Measurements from ENCODE around the gene NPHS1. TPM values are rescaled to one million over a fixed set of nuclear protein-coding genes. Genes with fewer than 3 reads are reported as not detected.
A peak's percentile ranks its signal among the peaks of the same experiment; 100 is the strongest.

Gene NPHS1
- total and polyA plus RNA-seq, 7 experiments from 2014 or later, result 0.30 to 0.51 TPM; not detected in 5

- intact Hi-C loops (cut with micrococcal nuclease), result loop anchor here (5.0 kb wide), 2 partner anchors 168 to 192 kb away; partner anchors contain the start of genes THAP8 (in 1 of the 2) and WDR62 (in 1 of the 2)
- H3K4me1 ChIP-seq (ENCODE audit: control insufficient read depth in 2 of 2, insufficient read depth in 2 of 2, low read length in 2 of 2), result peaks cover 4 to 9% of the 10 kb centered on the region in 2 donors
- Mint-ChIP-seq H3K4me3 (no peak overlapping the region), H3K9me3 (no peaks in the 10 kb centered on the region), H3K27ac (peak overlapping the region in 4 of 9 donors; percentile 25 to 67 (median 49)), H3K27me3 (peaks cover 6 to 10% (median 9%) of the 10 kb centered on the region in 5 donors), H3K4me1 (peaks cover 11 to 20% (median 13%) of the 10 kb centered on the region in 7 donors), H3K36me3 (peaks cover 9 to 19% (median 13%) of the 10 kb centered on the region in 5 donors)
- ATAC-seq (no peak), DNase-seq (no peak)
- no peak overlapping the region for H3K4me3 ChIP-seq (ENCODE audit: low read length)
- peaks cover 4 to 20% (median 9%) of the 10 kb centered on the region in 3 experiments for H3K36me3 ChIP-seq (ENCODE audit: control insufficient read depth in 2 of 3, insufficient read depth in 3 of 3, low read length in 3 of 3)
- peaks cover 4 to 6% of the 10 kb centered on the region in 2 donors for H3K27me3 ChIP-seq (ENCODE audit: control insufficient read depth in 2 of 2, insufficient read depth in 2 of 2, low read length in 2 of 2)
- ChIA-PET CTCF (interaction anchor here (0.7 to 4.7 kb wide), 5 partner anchors 14 to 187 kb away, joined by 4 to 52 read pairs (median 6); no protein-coding TSS in a partner anchor), POLR2A (interaction anchor here (0.7 to 5.6 kb wide), 11 partner anchors 9 to 1713 kb away, joined by 3 to 49 read pairs (median 4); no protein-coding TSS in a partner anchor)
- no peaks in the 10 kb centered on the region for H3K9me3 ChIP-seq (ENCODE audit: control insufficient read depth in 2 of 3, low read length in 3 of 3)
- peak overlapping the region; percentile 14 for H3K27ac ChIP-seq (ENCODE audit: low read depth, low read length)
Observed at GRCh38 chr19:35883882-35884281, 31.6 kb upstream of the NPHS1 start.

GRCh38 chr19:35882114-35882832, 30.0 kb upstream of the NPHS1 start:
- H3K36me3 ChIP-seq (ENCODE audit: control insufficient read depth in 2 of 3, insufficient read depth in 3 of 3, low read length in 3 of 3), result peaks cover 0 to 4% (median 0%) of the 10 kb centered on the region in 3 experiments
- H3K9me3 ChIP-seq (ENCODE audit: control insufficient read depth in 2 of 3, low read length in 3 of 3), result no peaks in the 10 kb centered on the region
- peaks cover 4 to 9% of the 10 kb centered on the region in 2 donors for H3K4me1 ChIP-seq (ENCODE audit: control insufficient read depth in 2 of 2, insufficient read depth in 2 of 2, low read length in 2 of 2)
- Mint-ChIP-seq H3K27me3 (peaks cover 12 to 20% (median 18%) of the 10 kb centered on the region in 5 donors), H3K4me3 (no peak overlapping the region), H3K36me3 (peaks cover 0 to 7% (median 4%) of the 10 kb centered on the region in 5 donors), H3K9me3 (no peaks in the 10 kb centered on the region), H3K4me1 (peaks cover 8 to 17% (median 11%) of the 10 kb centered on the region in 7 donors), H3K27ac (peak overlapping the region in 4 of 9 donors; percentile 42 to 55 (median 50))
- ATAC-seq, result peak; percentile 66
- peak in 7 of 9 donors; percentile 53 to 75 (median 71) for DNase-seq
- H3K27ac ChIP-seq (ENCODE audit: low read depth, low read length), result no peak overlapping the region
- H3K4me3 ChIP-seq (ENCODE audit: low read length), result no peak overlapping the region
- ChIA-PET POLR2A (interaction anchor here (1.0 to 5.6 kb wide), 8 partner anchors 14 to 50 kb away, joined by 3 to 49 read pairs (median 4); partner anchors contain the start of gene NFKBID), CTCF (interaction anchor here (0.5 to 4.7 kb wide), 12 partner anchors 10 to 76 kb away, joined by 3 to 52 read pairs (median 6); no protein-coding TSS in a partner anchor)
- intact Hi-C loops (cut with micrococcal nuclease), result loop anchor here (1.0 to 5.0 kb wide), 6 partner anchors 17 to 190 kb away; partner anchors contain the start of genes NFKBID (in 1 of the 2), THAP8 (in 1 of the 2) and WDR62 (in 1 of the 2)
- peaks cover 4 to 6% of the 10 kb centered on the region in 2 donors for H3K27me3 ChIP-seq (ENCODE audit: control insufficient read depth in 2 of 2, insufficient read depth in 2 of 2, low read length in 2 of 2)

- no peak overlapping the region for H3K27ac ChIP-seq (ENCODE audit: low read depth, low read length)
- DNase-seq, result peak; percentile 42 to 93 (median 62)
- H3K27me3 ChIP-seq (ENCODE audit: control insufficient read depth in 2 of 2, insufficient read depth in 2 of 2, low read length in 2 of 2), result peaks cover 4 to 6% of the 10 kb centered on the region in 2 donors
- ChIA-PET POLR2A (interaction anchor here (5.6 kb wide), 1 partner anchor 53 kb away, joined by 49 read pairs; no protein-coding TSS in a partner anchor), CTCF (interaction anchor here (0.7 to 4.7 kb wide), 3 partner anchors 26 to 85 kb away, joined by 3 to 52 read pairs (median 6); no protein-coding TSS in a partner anchor)
- no peaks in the 10 kb centered on the region for H3K9me3 ChIP-seq (ENCODE audit: control insufficient read depth in 2 of 3, low read length in 3 of 3)
- Mint-ChIP-seq H3K27ac (peak overlapping the region in 2 of 9 donors; percentile 8 to 40), H3K27me3 (peaks cover 12 to 26% (median 23%) of the 10 kb centered on the region in 5 donors), H3K4me1 (peaks cover 8 to 16% (median 11%) of the 10 kb centered on the region in 7 donors), H3K36me3 (peaks cover 0 to 6% (median 0%) of the 10 kb centered on the region in 5 donors), H3K9me3 (peaks cover 0 to 2% (median 0%) of the 10 kb centered on the region in 11 donors), H3K4me3 (peak overlapping the region in 1 of 10 donors; percentile 14)
- peaks cover 4 to 9% of the 10 kb centered on the region in 2 donors for H3K4me1 ChIP-seq (ENCODE audit: control insufficient read depth in 2 of 2, insufficient read depth in 2 of 2, low read length in 2 of 2)
- intact Hi-C loops (cut with micrococcal nuclease), result loop anchor here (1.0 to 5.0 kb wide), 3 partner anchors 12 to 188 kb away; partner anchors contain the start of genes APLP1 (in 1 of the 2), THAP8 (in 1 of the 2) and WDR62 (in 1 of the 2)
- no peaks in the 10 kb centered on the region for H3K36me3 ChIP-seq (ENCODE audit: control insufficient read depth in 2 of 3, insufficient read depth in 3 of 3, low read length in 3 of 3)
- no peak overlapping the region for H3K4me3 ChIP-seq (ENCODE audit: low read length)
- ATAC-seq, result peak; percentile 87
Observed at GRCh38 chr19:35879770-35880317, 27.5 kb upstream of the NPHS1 start.

- ChIA-PET POLR2A (no interaction called here), CTCF (no interaction called here)
- Histone ChIP-seq H3K9me3 (ENCODE audit: control insufficient read depth in 2 of 3, low read length in 3 of 3) (no peaks in the 10 kb centered on the region), H3K4me1 (ENCODE audit: control insufficient read depth in 2 of 2, insufficient read depth in 2 of 2, low read length in 2 of 2) (peaks cover 4 to 9% of the 10 kb centered on the region in 2 donors), H3K4me3 (ENCODE audit: low read length) (no peak overlapping the region), H3K27me3 (ENCODE audit: control insufficient read depth in 2 of 2, insufficient read depth in 2 of 2, low read length in 2 of 2) (peaks cover 4 to 6% of the 10 kb centered on the region in 2 donors), H3K27ac (ENCODE audit: low read depth, low read length) (no peak overlapping the region), H3K36me3 (ENCODE audit: control insufficient read depth in 2 of 3, insufficient read depth in 3 of 3, low read length in 3 of 3) (no peaks in the 10 kb centered on the region)
- Mint-ChIP-seq H3K27me3 (peaks cover 12 to 27% (median 26%) of the 10 kb centered on the region in 5 donors), H3K9me3 (peaks cover 0 to 3% (median 0%) of the 10 kb centered on the region in 11 donors), H3K4me3 (no peak overlapping the region), H3K36me3 (peaks cover 0 to 6% (median 0%) of the 10 kb centered on the region in 5 donors), H3K4me1 (peaks cover 8 to 19% (median 10%) of the 10 kb centered on the region in 7 donors), H3K27ac (no peak overlapping the region)
- DNase-seq (no peak), ATAC-seq (no peak)
- intact Hi-C loops (cut with micrococcal nuclease), result loop anchor here in 1 of 2 donors (1.0 kb wide), 1 partner anchor 11 kb away; the partner anchor contains the start of gene APLP1
Observed at GRCh38 chr19:35879068-35879467, 26.8 kb upstream of the NPHS1 start.

GRCh38 chr19:35874392-35874930, 22.2 kb upstream of the NPHS1 start:
- POLR2A ChIA-PET, result no interaction called here
- Histone ChIP-seq H3K27ac (ENCODE audit: low read depth, low read length) (no peak overlapping the region), H3K9me3 (ENCODE audit: control insufficient read depth in 2 of 3, low read length in 3 of 3) (no peaks in the 10 kb centered on the region), H3K27me3 (ENCODE audit: control insufficient read depth in 2 of 2, insufficient read depth in 2 of 2, low read length in 2 of 2) (peaks cover 4 to 8% of the 10 kb centered on the region in 2 donors), H3K4me3 (ENCODE audit: low read length) (no peak overlapping the region), H3K4me1 (ENCODE audit: control insufficient read depth in 2 of 2, insufficient read depth in 2 of 2, low read length in 2 of 2) (peaks cover 9% of the 10 kb centered on the region in 2 donors), H3K36me3 (ENCODE audit: control insufficient read depth in 2 of 3, insufficient read depth in 3 of 3, low read length in 3 of 3) (no peaks in the 10 kb centered on the region)
- intact Hi-C loops (cut with micrococcal nuclease), result no loop called here
- Mint-ChIP-seq H3K27me3 (peaks cover 6 to 55% (median 39%) of the 10 kb centered on the region in 5 donors), H3K4me1 (peaks cover 8 to 18% (median 9%) of the 10 kb centered on the region in 7 donors), H3K36me3 (peaks cover 0 to 6% (median 0%) of the 10 kb centered on the region in 5 donors), H3K27ac (no peak overlapping the region), H3K9me3 (peaks cover 0 to 4% (median 0%) of the 10 kb centered on the region in 11 donors), H3K4me3 (no peak overlapping the region)
- no peak for DNase-seq
- ATAC-seq, result no peak
- CTCF ChIA-PET, result interaction anchor here (0.6 kb wide), 1 partner anchor 249 kb away, joined by 3 read pairs; no protein-coding TSS in a partner anchor

- Histone ChIP-seq H3K4me1 (ENCODE audit: control insufficient read depth in 2 of 2, insufficient read depth in 2 of 2, low read length in 2 of 2) (peaks cover 16 to 18% of the 10 kb centered on the region in 2 donors), H3K27me3 (ENCODE audit: control insufficient read depth in 2 of 2, insufficient read depth in 2 of 2, low read length in 2 of 2) (peaks cover 5 to 7% of the 10 kb centered on the region in 2 donors), H3K27ac (ENCODE audit: low read depth, low read length) (no peak overlapping the region), H3K4me3 (ENCODE audit: low read length) (no peak overlapping the region), H3K36me3 (ENCODE audit: control insufficient read depth in 2 of 3, insufficient read depth in 3 of 3, low read length in 3 of 3) (no peaks in the 10 kb centered on the region), H3K9me3 (ENCODE audit: control insufficient read depth in 2 of 3, low read length in 3 of 3) (no peaks in the 10 kb centered on the region)
- Mint-ChIP-seq H3K27ac (no peak overlapping the region), H3K27me3 (peaks cover 15 to 46% (median 39%) of the 10 kb centered on the region in 5 donors), H3K4me1 (peaks cover 13 to 23% (median 17%) of the 10 kb centered on the region in 7 donors), H3K9me3 (peaks cover 0 to 4% (median 0%) of the 10 kb centered on the region in 11 donors), H3K36me3 (peaks cover 0 to 6% (median 0%) of the 10 kb centered on the region in 5 donors), H3K4me3 (no peak overlapping the region)
- CTCF ChIA-PET, result no interaction called here
- ATAC-seq (no peak), DNase-seq (no peak)
- intact Hi-C loops (cut with micrococcal nuclease), result no loop called here
- POLR2A ChIA-PET, result no interaction called here
Observed at GRCh38 chr19:35872180-35872579, 19.9 kb upstream of the NPHS1 start.
